TTC549 (cell line): ENCODE data around the gene E2F8.

ENCODE experiments used
- FAIRE-seq: peaks from 2 replicates; lab custom pipeline; 2012; peaks lifted over from hg19 to GRCh38; lab: Jason Lieb, UNC

The E2F8 gene

GRCh38 chr11:19218216-19218615 is 22.5 kb downstream of the E2F8 start:
- FAIRE-seq, result no peak

- no peak for FAIRE-seq
Observed at GRCh38 chr11:19216709-19217374, 23.9 kb downstream of the E2F8 start.

- FAIRE-seq, result no peak
Observed at GRCh38 chr11:19216021-19216420, 24.7 kb downstream of the E2F8 start.

GRCh38 chr11:19209617-19210370 is 31.0 kb downstream of the E2F8 start:
- FAIRE-seq, result no peak

GRCh38 chr11:19208959-19209546 is 31.7 kb downstream of the E2F8 start:
- FAIRE-seq, result no peak

GRCh38 chr11:19208181-19208580 is 32.6 kb downstream of the E2F8 start:
- no peak for FAIRE-seq

- no peak for FAIRE-seq
Observed at GRCh38 chr11:19204836-19205235, 35.9 kb downstream of the E2F8 start.

GRCh38 chr11:19201737-19202605 is 38.8 kb downstream of the E2F8 start, which contains the start of gene CSRP3:
CSRP3 (minus strand) TSS chr11:19201983; CDS start chr11:19192448, 9,535 bp downstream.
- no peak for FAIRE-seq

GRCh38 chr11:19200410-19201201 is 40.1 kb downstream of the E2F8 start:
- FAIRE-seq, result no peak

- FAIRE-seq, result no peak
Observed at GRCh38 chr11:19199771-19200170, 41.0 kb downstream of the E2F8 start.

GRCh38 chr11:19199048-19199447 is 41.7 kb downstream of the E2F8 start:
- no peak for FAIRE-seq

GRCh38 chr11:19196432-19196831 is 44.3 kb downstream of the E2F8 start:
- FAIRE-seq, result no peak

- FAIRE-seq, result no peak
Observed at GRCh38 chr11:19194620-19195308, 46.0 kb downstream of the E2F8 start.

GRCh38 chr11:19193916-19194315 is 46.8 kb downstream of the E2F8 start:
- FAIRE-seq, result no peak

GRCh38 chr11:19191530-19192169 is 49.1 kb downstream of the E2F8 start:
- FAIRE-seq, result no peak

- no peak for FAIRE-seq
Observed at GRCh38 chr11:19187833-19188258, 52.9 kb downstream of the E2F8 start.

GRCh38 chr11:19187114-19187832 is 53.5 kb downstream of the E2F8 start:
- no peak for FAIRE-seq

GRCh38 chr11:19185516-19186052 is 55.2 kb downstream of the E2F8 start:
- no peak for FAIRE-seq

- FAIRE-seq, result no peak
Observed at GRCh38 chr11:19185036-19185435, 55.7 kb downstream of the E2F8 start.
